HG03060 (cell line): ENCODE data around the gene HMGCR.

ENCODE experiments used
- ATAC-seq: cut with Tn5 transposase; IDR thresholded peaks from one replicate; pipeline ENCODE4 v1.9.1; 2021; ENCODE audit warnings: low read depth, moderate number of reproducible peaks; ENCODE audit not compliant: unreplicated experiment

Gene HMGCR

GRCh38 chr5:75338408-75338807 is 1.4 kb downstream of the HMGCR start:
- ATAC-seq: no peak

GRCh38 chr5:75340714-75341478 is 3.9 kb downstream of the HMGCR start:
- ATAC-seq: no peak

- ATAC-seq: no peak
Observed at GRCh38 chr5:75341934-75342333, 4.9 kb downstream of the HMGCR start.

- no peak for ATAC-seq
Observed at GRCh38 chr5:75342836-75343235, 5.8 kb downstream of the HMGCR start.

GRCh38 chr5:75348241-75348640 is 11.2 kb downstream of the HMGCR start:
- no peak for ATAC-seq

GRCh38 chr5:75349663-75350062 is 12.6 kb downstream of the HMGCR start:
- no peak for ATAC-seq

DNA sequence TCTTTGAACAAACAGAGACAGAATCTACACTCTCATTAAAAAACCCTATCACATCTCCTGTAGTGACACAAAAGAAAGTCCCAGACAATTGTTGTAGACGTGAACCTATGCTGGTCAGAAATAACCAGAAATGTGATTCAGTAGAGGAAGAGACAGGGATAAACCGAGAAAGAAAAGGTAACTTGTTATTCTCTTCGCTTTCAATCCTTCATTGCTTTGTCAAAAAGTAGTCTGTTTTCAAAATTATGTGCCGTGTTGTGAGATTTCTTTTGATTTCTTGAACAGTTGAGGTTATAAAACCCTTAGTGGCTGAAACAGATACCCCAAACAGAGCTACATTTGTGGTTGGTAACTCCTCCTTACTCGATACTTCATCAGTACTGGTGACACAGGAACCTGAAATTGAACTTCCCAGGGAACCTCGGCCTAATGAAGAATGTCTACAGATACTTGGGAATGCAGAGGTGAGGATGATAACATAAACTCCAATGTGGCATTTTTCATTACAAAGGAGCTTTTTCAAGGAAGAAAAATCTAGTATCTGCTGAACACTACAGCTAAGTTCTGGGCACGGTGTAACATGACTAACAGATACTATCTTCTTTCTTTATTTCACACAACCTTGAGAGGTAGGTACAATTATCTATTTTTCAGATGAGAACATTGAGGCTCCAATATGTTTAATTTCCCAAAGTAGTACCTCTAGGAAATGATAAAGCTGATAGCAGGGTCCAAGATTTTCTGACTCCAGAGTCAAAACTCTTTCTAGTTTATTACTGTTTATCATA is 14.3 kb downstream of the HMGCR start:
- no peak for ATAC-seq

DNA sequence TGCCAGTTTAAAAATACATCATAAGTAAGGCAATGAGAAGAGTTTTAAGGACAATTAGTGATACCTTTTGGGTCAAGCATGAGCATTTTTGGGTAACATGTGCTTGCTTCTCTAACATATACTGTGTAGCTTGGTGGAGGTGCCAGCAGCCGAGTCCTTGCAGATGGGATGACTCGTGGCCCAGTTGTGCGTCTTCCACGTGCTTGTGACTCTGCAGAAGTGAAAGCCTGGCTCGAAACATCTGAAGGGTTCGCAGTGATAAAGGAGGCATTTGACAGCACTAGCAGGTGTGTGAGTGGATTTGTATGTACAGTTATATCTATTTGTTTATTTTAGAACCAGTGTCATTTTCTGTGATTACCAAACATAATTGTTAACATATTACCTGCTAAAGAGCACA is 18.2 kb downstream of the HMGCR start:
- ATAC-seq: no peak

- no peak for ATAC-seq
Observed at GRCh38 chr5:75356719-75357118, 19.7 kb downstream of the HMGCR start.

GRCh38 chr5:75358117-75358516 is 21.1 kb downstream of the HMGCR start:
- no peak for ATAC-seq

- no peak for ATAC-seq
Observed at GRCh38 chr5:75361310-75361709, 24.3 kb downstream of the HMGCR start.

- ATAC-seq: no peak
Observed at GRCh38 chr5:75362474-75362975, 25.5 kb downstream of the HMGCR start.

DNA sequence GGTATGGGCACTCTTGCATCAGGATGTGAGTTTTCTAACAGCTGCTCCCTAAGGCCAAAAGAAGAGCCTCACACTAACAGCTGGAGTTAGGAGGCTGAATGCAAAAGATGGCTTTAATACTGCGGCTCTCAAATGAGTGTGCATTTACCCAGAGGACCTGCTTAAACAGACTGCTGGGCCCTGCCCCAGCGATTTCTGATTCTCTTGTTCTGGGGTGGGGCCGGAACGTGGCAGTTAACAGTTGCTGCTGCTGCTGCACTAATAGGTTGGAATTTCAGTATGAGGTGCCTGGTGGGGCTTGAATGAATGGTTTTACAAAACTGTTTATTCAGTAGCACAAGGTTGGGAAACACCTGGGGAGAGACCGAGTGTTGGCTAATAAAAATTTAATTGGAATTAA is 26.1 kb downstream of the HMGCR start:
- ATAC-seq: no peak

DNA sequence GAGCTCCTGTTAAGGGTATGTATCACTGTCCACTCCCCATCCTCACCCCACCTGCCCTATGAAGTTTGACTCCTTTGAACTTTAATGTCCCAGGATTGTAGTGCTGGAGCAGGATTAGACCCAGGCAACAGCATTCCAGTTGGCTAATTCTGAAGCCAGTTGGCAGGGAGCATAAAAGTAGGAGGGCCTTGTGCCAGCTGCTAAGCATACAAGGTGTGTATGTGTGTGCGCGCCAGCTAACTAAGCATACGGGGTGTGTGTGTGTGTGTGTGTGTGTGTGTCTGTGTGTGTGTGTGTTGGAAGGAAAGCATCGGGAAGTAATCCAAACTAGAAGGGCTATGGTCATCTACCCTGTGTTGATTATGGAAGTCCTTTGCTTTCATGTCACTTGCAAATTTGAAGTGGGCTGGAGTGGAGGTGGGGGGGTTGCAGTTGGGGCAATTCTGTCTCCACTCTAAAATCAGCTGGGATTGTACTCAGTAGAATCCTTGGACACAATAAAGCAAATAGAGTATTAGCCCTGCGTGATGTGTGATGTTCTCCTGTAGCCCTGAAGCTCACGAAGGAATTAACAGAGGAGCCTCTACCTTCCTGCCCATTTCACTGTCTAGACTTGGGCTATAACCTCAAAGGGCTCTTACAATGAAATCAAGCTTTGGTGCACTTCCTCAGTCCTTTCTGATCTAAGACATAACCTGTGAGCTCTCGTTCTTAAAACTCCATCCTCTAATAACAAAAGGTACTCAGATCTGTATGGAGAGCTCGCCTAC is 26.9 kb downstream of the HMGCR start:
- ATAC-seq: no peak

DNA sequence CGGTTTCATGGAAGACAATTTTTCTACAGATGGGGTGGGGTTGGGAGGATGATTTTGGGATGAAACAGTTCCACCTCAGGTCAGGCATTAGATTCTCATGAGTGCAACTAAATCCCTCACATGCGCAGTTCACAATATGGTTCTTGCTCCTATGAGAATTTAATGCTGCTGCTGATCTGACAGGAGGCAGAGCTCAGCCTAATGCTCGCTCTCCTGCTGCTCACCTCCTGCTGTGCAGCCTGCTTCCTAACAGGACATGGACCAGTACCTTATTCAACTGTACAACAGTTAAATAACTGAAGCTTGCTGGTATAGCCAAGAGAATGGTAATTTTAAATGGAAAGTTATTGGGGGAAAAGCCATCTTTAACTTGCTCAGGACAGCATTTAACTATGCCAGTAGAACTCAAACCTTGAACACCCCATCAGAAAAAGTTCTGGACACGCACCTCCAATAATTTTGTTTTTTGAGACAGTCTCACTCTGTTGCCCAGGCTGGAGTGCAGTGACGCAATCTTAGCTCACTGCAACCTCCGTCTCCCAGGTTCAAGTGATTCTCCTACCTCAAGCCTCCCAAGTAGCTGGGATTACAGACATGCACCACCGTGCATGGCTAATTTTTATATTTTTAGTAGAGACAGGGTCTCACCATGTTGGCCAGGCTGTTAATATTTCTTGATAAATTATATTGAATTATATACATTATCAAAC is 27.7 kb downstream of the HMGCR start:
- no peak for ATAC-seq

GRCh38 chr5:75365740-75366139 is 28.7 kb downstream of the HMGCR start:
- ATAC-seq: no peak

DNA sequence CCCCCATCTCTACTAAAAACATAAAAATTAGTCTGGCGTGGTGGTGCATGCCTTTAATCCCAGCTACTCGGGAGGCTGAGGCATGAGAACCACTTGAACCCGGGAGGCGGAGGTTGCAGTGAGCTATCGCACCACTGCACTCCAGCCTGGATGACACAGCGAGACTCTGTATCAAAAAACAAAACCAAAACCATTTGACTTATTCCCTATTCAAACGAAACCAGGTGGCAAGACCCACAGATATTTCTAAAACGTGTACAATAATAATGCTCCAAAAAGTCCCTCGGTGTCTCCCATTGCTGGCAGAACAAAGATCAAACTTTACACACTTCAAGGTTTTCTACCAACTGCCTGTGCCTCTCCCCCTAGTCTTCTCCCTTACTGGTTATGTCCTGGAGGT is 29.8 kb downstream of the HMGCR start:
- peak; percentile 68 for ATAC-seq

GRCh38 chr5:75367401-75367800 is 30.4 kb downstream of the HMGCR start:
- no peak for ATAC-seq

DNA sequence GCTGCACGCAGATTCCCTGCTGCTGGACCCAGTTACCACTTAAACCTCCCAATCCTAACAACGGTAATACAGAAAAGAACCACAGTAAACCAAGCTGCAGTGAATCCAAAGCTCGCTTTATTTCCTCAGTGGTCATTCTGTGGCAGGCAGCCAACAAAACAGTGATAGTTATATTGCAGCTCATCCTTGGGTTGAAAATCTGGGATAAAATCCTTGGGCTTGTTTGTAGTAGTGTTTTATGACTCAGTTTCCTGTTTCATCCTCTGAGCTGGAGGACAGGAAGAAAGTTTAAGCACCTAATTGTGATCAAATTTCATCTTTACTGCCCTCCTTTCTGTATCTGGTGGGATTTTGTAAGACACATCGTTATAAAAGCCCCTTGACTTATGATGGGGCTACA is 31.4 kb downstream of the HMGCR start:
- no peak for ATAC-seq

GRCh38 chr5:75373862-75374261 is 36.8 kb downstream of the HMGCR start:
- no peak for ATAC-seq
